SK-N-SH (cell line): ENCODE measurements around the gene FAM221B. TPM values are rescaled to one million over a fixed set of nuclear protein-coding genes. Genes with fewer than 3 reads are reported as not detected.

ENCODE experiments used
- EP300 ChIP-seq, 2 experiments: IDR thresholded peaks; 2 replicates each; pipeline versions ENCODE4 v1.4.0 to v1.6.1; 2012; ENCODE audit warnings: borderline replicate concordance in 1 of 2, low read depth in 1 of 2, low read length in 1 of 2
- MAX ChIP-seq: IDR thresholded peaks from 2 replicates; pipeline ENCODE4 v1.4.0; 2012; ENCODE audit warnings: low read depth
- polyA plus RNA-seq, 3 experiments: library from polyadenylated mRNA; depleted of rRNA; stranded (reverse); fragments of >200 nt; gene quantifications; 2 replicates each; pipeline ENCODE4 v1.2.3, GENCODE V29; 2012
- small RNA-seq, 7 experiments: library from RNA; depleted of rRNA; stranded (forward); fragments of <200 nt; gene quantifications; one replicate each; pipeline ENCODE3, GENCODE V24; 2012

Gene FAM221B
- polyA plus RNA-seq, 1 of the 3 experiments (the other 2 are of a cell fraction): not detected

- TF ChIP-seq EP300 (IDR thresholded peaks at IDR 0.05; ENCODE audit: borderline replicate concordance in 1 of 2, low read depth in 1 of 2, low read length in 1 of 2) (no peak), MAX (no peak)
Measured at GRCh38 chr9:35766997-35767396, 61.5 kb downstream of the FAM221B start (continued).

Small RNA genes lying within 50 kb of the gene (small RNA-seq; reads per million reads assigned to genes)
- gene HINT2: 0 to 4.5 (median 0.21) reads per million in 7 experiments

Other genes with a start within 250 kb of the FAM221B start
- gene TESK1, start 223.5 kb downstream of the FAM221B start, polyA plus RNA-seq (2012; rRNA removed): 26.0 TPM in 2 replicates
- 2.5 and 2.7 TPM in 2 replicates for gene CD72, start 210.3 kb downstream of the FAM221B start, polyA plus RNA-seq (2012; rRNA removed)
- gene SIT1, start 177.8 kb downstream of the FAM221B start, polyA plus RNA-seq (2012; rRNA removed): not detected in 2 replicates
- gene RMRP, start 170.7 kb downstream of the FAM221B start, polyA plus RNA-seq (2012; rRNA removed): 64.9 and 157 TPM in 2 replicates
- 20.9 and 22.0 TPM in 2 replicates for gene CCDC107, start 170.4 kb downstream of the FAM221B start, polyA plus RNA-seq (2012; rRNA removed)
- gene ARHGEF39, start 163.5 kb downstream of the FAM221B start, polyA plus RNA-seq (2012; rRNA removed): 4.9 and 5.2 TPM in 2 replicates
- 0.99 and 1.4 TPM in 2 replicates for gene CA9, start 154.8 kb downstream of the FAM221B start, polyA plus RNA-seq (2012; rRNA removed)
- 589 and 620 TPM in 2 replicates for gene TPM2, start 138.8 kb downstream of the FAM221B start, polyA plus RNA-seq (2012; rRNA removed)
- gene TLN1, start 96.5 kb downstream of the FAM221B start, polyA plus RNA-seq (2012; rRNA removed): 91.8 and 115 TPM in 2 replicates
- 33.9 and 38.6 TPM in 2 replicates for gene CREB3, start 96.1 kb downstream of the FAM221B start, polyA plus RNA-seq (2012; rRNA removed)
- gene GBA2, start 79.5 kb downstream of the FAM221B start, polyA plus RNA-seq (2012; rRNA removed): 71.5 and 98.2 TPM in 2 replicates
- 16.1 and 18.6 TPM in 2 replicates for gene RGP1, start 79.4 kb downstream of the FAM221B start, polyA plus RNA-seq (2012; rRNA removed)
- gene MSMP, start 74.5 kb downstream of the FAM221B start, polyA plus RNA-seq (2012; rRNA removed): 1.2 TPM in 2 replicates
- 12.8 and 13.5 TPM in 2 replicates for gene NPR2, start 37.1 kb downstream of the FAM221B start, polyA plus RNA-seq (2012; rRNA removed)
- gene SPAG8, start 16.5 kb downstream of the FAM221B start, polyA plus RNA-seq (2012; rRNA removed): 1.5 and 2.8 TPM in 2 replicates
- gene HINT2, start 13.7 kb downstream of the FAM221B start, polyA plus RNA-seq (2012; rRNA removed): 39.9 and 57.2 TPM in 2 replicates
- 5.3 and 5.8 TPM in 2 replicates for gene TMEM8B, start 496 bp upstream of the FAM221B start, polyA plus RNA-seq (2012; rRNA removed)
- not detected in 2 replicates for gene OR13J1, start 41.7 kb upstream of the FAM221B start, polyA plus RNA-seq (2012; rRNA removed)
- 2.0 and 3.0 TPM in 2 replicates for gene HRCT1, start 77.5 kb upstream of the FAM221B start, polyA plus RNA-seq (2012; rRNA removed)
- gene SPAAR, start 80.8 kb upstream of the FAM221B start, polyA plus RNA-seq (2012; rRNA removed): 0.11 and 0.13 TPM in 2 replicates
- gene OR2S2, start 129.4 kb upstream of the FAM221B start, polyA plus RNA-seq (2012; rRNA removed): 0.16 TPM in 1 of 2 replicates, not detected in the other
- 22.8 and 27.3 TPM in 2 replicates for gene RECK, start 208.2 kb upstream of the FAM221B start, polyA plus RNA-seq (2012; rRNA removed)